HG03045 (cell line): ENCODE data around the gene SFT2D1.
A peak's percentile ranks its signal among the peaks of the same experiment; 100 is the strongest.

Experiments
- ATAC-seq: cut with Tn5 transposase; IDR thresholded peaks from one replicate; pipeline ENCODE4 v1.9.1; 2021; ENCODE audit warnings: mild to moderate bottlenecking, moderate library complexity; ENCODE audit not compliant: unreplicated experiment

The SFT2D1 gene

DNA sequence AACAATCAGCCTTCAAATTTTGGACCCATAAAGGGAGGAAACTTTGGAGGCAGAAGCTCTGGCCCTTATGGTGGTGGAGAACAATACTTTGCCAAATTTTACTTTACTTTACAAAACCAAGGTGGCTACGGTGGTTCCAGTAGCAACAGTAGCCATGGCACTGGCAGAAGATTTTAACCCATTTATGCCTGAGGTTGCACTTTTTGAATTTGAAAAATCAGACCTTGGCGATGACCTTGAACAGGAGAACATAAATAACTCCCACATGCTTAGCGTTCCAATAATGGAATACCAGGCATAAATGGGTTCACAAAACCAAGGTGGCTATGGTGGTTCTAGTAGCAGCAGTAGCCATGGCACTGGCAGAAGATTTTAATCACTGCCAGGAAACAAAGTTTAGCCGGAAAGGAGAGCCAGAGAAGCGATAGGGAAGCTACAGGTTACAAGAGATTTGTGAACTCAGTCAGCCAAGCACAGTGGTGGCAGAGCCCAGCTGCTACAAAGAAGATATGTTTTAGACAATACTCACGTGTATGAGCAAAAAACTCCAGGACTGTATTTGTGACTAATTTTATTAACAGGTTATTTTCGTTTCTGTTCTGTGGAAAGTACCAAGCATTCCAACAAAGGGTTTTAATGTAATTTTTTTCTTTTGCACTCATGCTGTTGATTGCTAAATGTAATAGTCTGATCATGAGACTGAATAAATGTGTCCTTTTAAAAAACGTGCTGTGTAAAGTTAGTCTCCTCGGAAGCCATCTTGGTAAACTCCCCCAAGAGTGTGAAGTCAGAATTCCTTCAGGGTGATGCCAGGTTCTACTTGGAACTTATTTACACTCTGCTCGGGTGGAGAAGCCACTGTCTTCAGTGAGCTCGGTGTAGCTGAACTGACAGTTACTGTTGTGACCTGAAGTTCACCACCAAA, 6.7 kb downstream of the SFT2D1 start:
- ATAC-seq = peak; percentile 59

- no peak for ATAC-seq
These were observed 7.5 kb downstream of the SFT2D1 start for GRCh38 chr6:166334878-166335277.

DNA sequence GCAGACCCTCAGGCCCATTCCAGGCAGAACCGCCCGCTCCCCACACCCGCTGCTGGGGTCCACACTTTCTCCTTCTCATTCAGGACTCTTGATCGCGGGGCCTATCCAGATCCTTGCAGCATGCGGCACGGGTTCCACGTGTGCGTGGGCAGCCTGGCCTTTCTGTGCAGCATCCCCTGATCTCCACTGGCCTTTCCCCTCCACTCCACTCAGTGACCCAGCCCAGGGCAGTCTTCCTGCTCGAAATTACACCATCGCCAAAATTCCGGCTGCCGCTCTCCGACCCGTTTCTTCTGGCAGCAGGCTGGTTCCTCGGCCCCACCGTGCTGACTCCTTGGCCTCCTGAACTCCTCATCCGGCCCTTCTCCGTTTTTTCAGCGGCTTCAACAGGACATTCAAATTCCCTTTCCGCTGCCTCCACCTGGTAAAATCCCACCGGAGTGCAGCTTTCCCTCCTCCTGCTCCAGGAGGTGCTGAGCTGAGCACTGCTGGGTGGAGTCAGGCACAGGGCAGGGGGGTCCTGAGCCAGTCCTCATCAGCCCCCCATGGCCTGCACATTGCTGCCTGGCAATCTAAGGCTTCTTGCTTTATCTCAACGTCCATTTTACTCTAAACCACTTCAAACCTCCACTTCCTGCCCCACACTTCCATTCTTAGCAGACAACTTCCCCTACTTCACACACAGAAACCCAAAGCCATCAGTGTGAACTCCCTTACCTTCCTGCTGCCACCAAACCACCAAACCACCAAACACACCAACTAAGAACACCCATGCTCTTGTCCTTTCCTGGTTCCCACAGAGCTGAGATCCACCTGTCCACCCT, 9.0 kb downstream of the SFT2D1 start:
- peak; percentile 56 for ATAC-seq

GRCh38 chr6:166331503-166332415, 10.6 kb downstream of the SFT2D1 start:
- no peak for ATAC-seq

DNA sequence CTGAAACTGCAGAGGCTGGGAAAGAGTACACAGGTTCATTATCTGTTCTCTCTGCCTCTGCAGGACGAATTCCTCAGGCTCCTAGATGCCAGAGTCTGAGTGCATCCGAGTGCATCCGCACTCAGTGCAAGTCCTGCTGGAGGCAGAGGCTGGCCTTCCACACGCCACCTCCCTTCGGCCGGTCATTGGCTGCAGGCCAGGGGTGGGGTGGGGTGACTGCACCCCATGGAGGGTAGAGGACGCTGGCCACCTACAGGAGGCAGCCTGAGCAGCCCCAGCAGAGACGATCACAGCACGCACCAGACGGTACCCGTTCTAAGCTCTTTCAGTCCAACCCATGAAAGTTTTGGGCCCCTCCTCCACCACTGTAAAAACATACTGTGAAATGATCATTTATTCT, 11.7 kb downstream of the SFT2D1 start:
- no peak for ATAC-seq

DNA sequence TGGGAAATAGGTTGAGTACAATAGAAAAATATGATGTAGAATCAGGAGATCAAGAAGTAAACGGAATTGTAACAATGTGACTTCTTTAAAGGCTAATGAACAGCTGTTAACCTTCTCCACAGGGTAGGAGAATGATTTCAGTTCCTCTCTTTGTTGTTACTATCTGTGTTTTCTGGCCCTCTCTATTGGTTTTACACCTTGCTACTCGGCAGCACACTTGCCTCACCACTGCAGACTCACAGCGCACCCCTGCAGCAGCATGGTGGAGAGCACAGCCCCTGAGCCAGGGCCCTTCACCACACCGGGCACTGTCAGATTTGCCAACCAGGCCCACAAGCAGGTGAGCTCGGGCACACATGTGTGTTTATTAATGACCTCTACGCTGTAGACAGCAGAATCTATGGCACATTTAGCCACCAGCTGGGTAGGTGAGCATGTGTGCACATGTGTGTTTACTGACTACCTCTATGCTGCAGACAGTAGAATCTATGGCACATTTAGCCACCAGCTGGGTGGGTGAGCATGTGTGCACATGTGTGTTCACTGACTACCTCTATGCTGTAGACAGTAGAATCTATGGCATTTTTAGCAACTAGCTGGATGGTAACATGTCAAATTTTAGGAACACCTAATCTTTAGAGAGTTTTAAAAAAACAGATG, 16.8 kb downstream of the SFT2D1 start:
- ATAC-seq = no peak

GRCh38 chr6:166323395-166323794, 18.9 kb downstream of the SFT2D1 start:
- no peak for ATAC-seq

DNA sequence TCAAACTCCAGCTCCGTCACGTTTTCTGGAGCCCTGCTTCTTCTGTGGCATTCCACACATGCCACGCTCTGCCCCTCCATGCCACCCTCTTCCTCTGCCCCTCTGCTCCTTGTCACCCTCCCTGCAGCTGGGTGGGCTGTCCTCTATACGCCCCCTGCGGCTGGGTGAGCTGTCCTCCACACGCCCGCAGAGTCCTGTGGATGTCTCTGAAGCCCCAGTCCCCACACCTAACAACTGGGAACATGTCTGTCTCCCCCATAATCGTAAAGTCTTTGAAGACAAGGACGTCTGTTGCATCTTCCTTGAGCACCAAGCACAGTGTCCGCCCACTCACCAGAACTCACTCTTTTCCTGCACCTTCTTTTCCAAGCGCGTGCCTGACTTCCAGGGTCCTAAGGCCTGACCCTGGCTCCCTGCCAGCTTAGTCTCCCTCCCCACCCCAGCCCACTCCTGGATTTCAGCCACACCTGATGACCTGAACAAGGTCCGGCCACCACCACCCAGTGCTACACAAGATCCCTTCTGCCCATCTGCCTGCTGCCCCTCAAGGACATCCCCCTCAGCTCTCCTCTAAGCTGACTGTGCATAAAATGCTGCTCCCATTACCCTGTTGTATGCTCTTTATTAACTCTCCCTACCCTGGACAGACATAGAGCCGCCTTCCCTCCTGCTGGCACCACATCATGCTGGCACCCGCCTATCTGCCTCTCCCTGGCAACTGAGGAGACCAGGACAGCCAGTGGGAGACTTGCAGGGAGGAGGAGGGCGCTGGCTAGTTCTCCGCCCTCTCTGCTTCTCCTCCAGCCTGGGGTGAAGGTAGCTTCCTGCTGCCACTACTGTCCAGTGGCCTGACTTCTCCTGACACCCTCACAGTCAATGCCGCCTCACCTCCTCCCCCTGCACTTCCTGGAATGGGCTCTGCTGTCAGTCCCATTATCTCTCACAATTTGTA, 23.4 kb downstream of the SFT2D1 start:
- ATAC-seq = no peak

DNA sequence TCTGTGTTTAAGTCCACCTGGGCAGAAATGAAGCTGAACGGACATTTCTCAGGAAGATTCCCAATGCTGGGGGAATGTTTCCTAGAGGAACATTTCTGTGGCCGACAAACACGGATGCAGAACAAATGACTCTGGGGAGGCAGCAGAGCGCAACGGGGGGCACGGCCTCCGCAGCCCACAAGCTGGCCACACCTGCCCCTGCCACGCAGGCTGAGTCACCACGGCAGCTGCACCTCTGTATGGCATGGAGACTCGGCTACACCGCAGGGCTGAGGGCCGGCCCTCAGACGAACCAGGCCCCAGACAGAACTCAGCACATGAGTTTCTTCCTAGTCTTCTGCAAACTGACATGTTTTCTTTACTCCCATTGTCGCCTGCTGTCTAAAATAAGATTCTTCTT, 24.1 kb downstream of the SFT2D1 start:
- ATAC-seq = no peak

- ATAC-seq = no peak
These were observed 24.8 kb downstream of the SFT2D1 start for GRCh38 chr6:166317261-166318212.

- no peak for ATAC-seq
These were observed 26.9 kb downstream of the SFT2D1 start for GRCh38 chr6:166315436-166315835.

DNA sequence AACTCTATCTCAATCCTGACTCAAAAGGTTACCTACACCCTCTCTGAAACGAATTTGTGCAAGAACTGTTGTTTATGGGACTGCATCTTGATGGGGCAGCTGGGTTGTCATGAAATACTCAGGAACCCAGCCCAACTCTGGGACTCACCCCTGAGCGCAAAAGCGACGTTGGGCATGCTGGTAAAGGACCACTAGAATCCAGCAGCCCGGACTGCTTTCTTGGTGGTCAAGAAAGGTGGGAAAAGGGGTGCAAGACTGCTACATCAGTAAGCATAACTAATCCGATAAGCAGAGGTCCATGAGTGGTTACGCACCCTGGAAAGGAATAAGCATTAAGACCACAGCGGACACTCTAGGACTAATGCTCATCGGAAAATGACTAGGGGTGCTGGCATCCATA, 27.9 kb downstream of the SFT2D1 start:
- ATAC-seq = no peak

DNA sequence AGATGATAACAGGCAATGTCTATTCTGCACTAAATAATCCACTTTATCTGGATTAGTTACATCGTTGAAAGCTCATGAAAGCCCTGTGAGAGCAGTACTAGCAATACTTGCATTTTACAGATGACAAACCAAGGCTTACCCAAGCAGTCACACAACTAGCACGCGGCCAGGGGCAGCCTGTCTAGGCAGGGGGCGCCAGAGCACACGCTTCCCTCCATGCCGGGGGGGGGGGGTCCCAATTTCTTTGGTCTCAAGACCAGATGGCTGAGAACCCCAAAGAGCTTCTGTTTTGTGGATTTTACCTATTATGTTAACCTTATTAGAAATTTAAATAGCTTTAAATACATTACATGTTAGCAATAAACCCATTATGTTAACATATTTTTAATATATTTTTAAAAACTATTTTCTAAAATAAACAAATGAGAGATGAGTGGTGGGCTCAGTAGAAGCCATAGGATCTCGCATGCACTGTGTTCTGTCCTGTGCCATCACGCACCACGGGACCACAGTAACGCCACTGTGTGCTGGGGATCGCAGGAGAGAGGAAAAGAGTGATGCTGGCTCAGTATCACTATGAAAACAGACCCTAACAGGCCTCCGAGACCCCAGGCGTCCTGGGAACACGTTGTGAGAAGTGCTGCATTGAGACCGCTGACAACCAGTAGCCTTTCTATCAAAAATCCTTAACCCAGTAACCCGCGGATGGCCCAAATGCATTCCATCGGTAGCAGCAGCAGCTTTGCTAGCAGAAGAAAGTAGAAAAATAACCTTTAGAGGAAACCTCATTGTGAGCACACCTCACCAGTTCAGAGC, 28.9 kb downstream of the SFT2D1 start:
- ATAC-seq = peak; percentile 78

DNA sequence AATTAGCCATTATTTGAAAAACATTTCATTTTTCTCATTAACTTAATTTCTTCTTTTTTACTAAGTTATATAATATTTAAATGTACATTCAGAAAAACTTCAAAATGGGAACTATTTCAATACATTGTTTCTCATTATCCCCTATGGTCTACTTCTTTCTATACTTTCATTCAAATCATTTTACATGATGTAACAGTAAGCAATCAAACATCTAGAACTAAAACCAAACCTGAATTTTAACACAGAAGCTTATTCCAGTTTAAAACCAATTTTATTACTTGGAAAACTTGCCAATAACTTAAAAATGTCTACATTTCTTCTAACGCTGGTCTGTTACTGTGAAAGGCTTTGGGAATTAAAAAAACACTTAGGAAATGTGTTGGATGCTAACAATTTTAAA, 29.5 kb downstream of the SFT2D1 start:
- no peak for ATAC-seq

DNA sequence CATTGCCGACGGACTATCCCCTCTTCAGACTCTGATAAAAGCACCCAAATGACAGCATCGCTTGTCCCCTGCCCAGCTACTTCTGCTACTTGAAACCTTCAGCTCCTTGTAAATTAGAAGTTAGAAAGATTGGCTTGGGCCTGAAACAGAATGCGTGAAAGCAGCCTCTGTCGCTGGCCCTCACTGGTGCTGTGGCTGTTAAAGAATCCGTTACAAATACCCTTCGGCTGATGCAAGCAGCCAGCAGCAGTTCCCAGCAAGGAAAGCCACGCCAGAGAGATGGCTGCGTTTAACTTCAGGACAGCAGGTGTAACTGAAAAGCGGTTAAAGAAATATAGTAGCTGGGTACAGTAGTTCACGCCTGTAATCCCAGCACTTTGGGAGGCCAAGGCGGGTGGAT, 31.7 kb downstream of the SFT2D1 start:
- ATAC-seq = no peak

DNA sequence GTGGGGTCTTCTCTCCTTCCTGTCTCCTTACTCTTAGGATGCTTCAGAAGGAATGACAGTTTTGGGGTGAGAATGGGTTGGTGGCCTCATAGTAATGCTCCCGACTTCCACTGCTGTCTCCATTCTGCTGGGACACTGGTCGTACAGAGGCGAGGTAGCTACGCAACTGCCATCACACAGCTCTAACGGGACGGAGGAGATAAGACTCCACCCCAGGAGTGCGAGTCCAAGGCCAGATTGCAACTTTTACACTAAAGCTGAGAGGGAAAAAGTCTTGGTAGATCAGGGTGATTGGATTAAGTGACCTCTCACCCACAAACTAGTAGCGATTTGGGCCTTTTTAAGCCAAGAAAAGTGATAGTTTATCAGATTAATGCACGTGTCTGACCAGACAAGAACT, 32.4 kb downstream of the SFT2D1 start:
- ATAC-seq = no peak
